Ovary (tissue), 9 donors: ENCODE results near the gene SLC12A3. TPM values are rescaled to one million over a fixed set of nuclear protein-coding genes. Genes with fewer than 3 reads are reported as not detected.

Experiments used
- DNase-seq, 5 donors: peaks; one replicate each; pipeline ENCODE4 v3.0.0-alpha.2; 2019 to 2020
- H3K27ac ChIP-seq, 2 donors: fragments of 200-600 bp; one replicate each; pipeline versions ENCODE4 v1.5.1 to v1.8.0; 2019 to 2022
- H3K27me3 ChIP-seq: fragments of 200-600 bp; one replicate; pipeline ENCODE4 v1.8.0; 2022
- H3K36me3 ChIP-seq: fragments of 200-600 bp; sonication (generic); one replicate; pipeline ENCODE4 v1.5.1; 2019
- H3K4me1 ChIP-seq: one replicate; pipeline ENCODE4 v1.8.1; 2013; ENCODE audit warnings: mild to moderate bottlenecking, moderate library complexity; ENCODE audit not compliant: insufficient read depth
- H3K4me3 ChIP-seq: fragments of 200-600 bp; sonication (generic); one replicate; pipeline ENCODE4 v1.5.1; 2017
- H3K9me3 ChIP-seq, 2 donors: fragments of 200-600 bp in 1 of 2; sonication (generic) in 1 of 2; one replicate each; pipeline versions ENCODE4 v1.5.1 to v1.8.1; 2013 to 2019; ENCODE audit warnings: mild to moderate bottlenecking in 1 of 2, moderate library complexity in 1 of 2
- CTCF ChIP-seq, 3 donors: fragments of 450-650 bp in 2 of 3; fragments of 200-600 bp in 1 of 3; IDR thresholded peaks; one replicate each; pipeline versions ENCODE4 v1.5.1 to v1.8.0; 2016 to 2022; ENCODE audit warnings: antibody characterized with exemption in 3 of 3, mild to moderate bottlenecking in 1 of 3
- EP300 ChIP-seq: sonication (generic); formaldehyde crosslinking; IDR thresholded peaks from one replicate; pipeline ENCODE4 v1.6.1; 2017; ENCODE audit warnings: antibody characterized with exemption
- POLR2A ChIP-seq: fragments of 450-650 bp; IDR thresholded peaks from one replicate; pipeline ENCODE4 v1.6.1; 2017; ENCODE audit warnings: antibody characterized with exemption, mild to moderate bottlenecking, moderate library complexity
- WGBS, 3 donors: extraction: QIAGEN DNeasy Blood & Tissue Kit in 1 of 3; methylation state at CpG; one replicate each; pipeline versions ENCODE4 v1.1.5 to v1.1.7; 2013 to 2017; 5-methylcytosine and 5-hydroxymethylcytosine counted together
- intact Hi-C, 4 donors: fragments of 100-400 bp; cut with DNase I; formaldehyde crosslinking; loops; one replicate each; pipeline versions ENCODE4 v1.11.0 to v1.15.1; 2022 to 2023
- polyA plus RNA-seq, 2 donors: library from polyadenylated mRNA; stranded (reverse); fragments of 200-250 nt in 1 of 2; fragments of 350-450 nt in 1 of 2; fragmentation: Illumina TruSeq in 1 of 2; extraction: RNeasy Lipid Tissue Mini Kit (QIAGEN cat#74804) in 1 of 2; gene quantifications; one replicate each; pipeline ENCODE4 v1.2.3, GENCODE V29; 2013 to 2014
- total RNA-seq, 7 donors: library from RNA; depleted of rRNA in 2 of 7; stranded (reverse); fragments of >200 nt in 2 of 7; fragmentation: NEBNext Ultra II Directional in 3 of 7; extraction: Animal tissue kit (Norgen Biotek cat#: 25700) in 3 of 7; gene quantifications; one replicate each; pipeline versions ENCODE4 v1.1.0 to v1.2.4, GENCODE V29; 2016 to 2023
- donor health status: DM: no; HTN: no; CAD: no; lungs with moderate emphysema.
- donor health status: DM: no; HTN: no; CAD: no.
- donor health status: Bipolar disorder and iron deficiency.
- donor health status: DM: yes; HTN: yes; CAD: no.
- donor health status: DM: no; HTN: no; CAD: no.
- donor health status: DM: yes; HTN: yes; CAD: no.

SLC12A3 gene
- total and polyA plus RNA-seq, 9 donors = 0.04 to 0.37 TPM; not detected in 7

GRCh38 chr16:56849690-56850680 lies 15.0 kb upstream of the SLC12A3 start:
- intact Hi-C loops = loop anchor here in 2 of 4 donors (5.0 to 10.0 kb wide), 2 partner anchors 82 to 95 kb away; partner anchors contain the start of gene HERPUD1 (in 1 of the 2)
- DNase-seq = peak in 1 of 5 donors; percentile 34

GRCh38 chr16:56851671-56852400 lies 13.2 kb upstream of the SLC12A3 start:
- H3K27ac ChIP-seq = no peak overlapping the region
- no peaks in the 10 kb centered on the region for H3K27me3 ChIP-seq
- H3K9me3 ChIP-seq = no peaks in the 10 kb centered on the region
- peak in 1 of 5 donors; percentile 35 for DNase-seq
- peaks cover 16% of the 10 kb centered on the region for H3K4me1 ChIP-seq
- H3K4me3 ChIP-seq = no peak overlapping the region
- WGBS, 3 donors = 56 to 70% (median 59%) methylated on average over 8 of the region's 8 CpGs
- TF ChIP-seq POLR2A = no peak
- no peak for TF ChIP-seq EP300
- no peak for TF ChIP-seq CTCF (IDR thresholded peaks at IDR 0.05)
- intact Hi-C loops = loop anchor here in 2 of 4 donors (5.0 to 10.0 kb wide), 2 partner anchors 80 to 93 kb away; partner anchors contain the start of gene HERPUD1 (in 1 of the 2)
- H3K36me3 ChIP-seq = no peaks in the 10 kb centered on the region

More at GRCh38 chr16:56849690-56850680, 15.0 kb upstream of the SLC12A3 start:
- Histone ChIP-seq H3K9me3 (no peaks in the 10 kb centered on the region), H3K4me1 (peaks cover 17% of the 10 kb centered on the region), H3K36me3 (no peaks in the 10 kb centered on the region), H3K27me3 (no peaks in the 10 kb centered on the region), H3K27ac (peak overlapping the region; percentile 44 to 51), H3K4me3 (no peak overlapping the region)
- WGBS, 3 donors = 33 to 51% (median 39%) methylated on average over 11 of the region's 11 CpGs
- no peak for TF ChIP-seq EP300
- TF ChIP-seq POLR2A = no peak
- TF ChIP-seq CTCF (IDR thresholded peaks at IDR 0.05) = no peak

GRCh38 chr16:56852401-56852730 lies 12.6 kb upstream of the SLC12A3 start:
- WGBS, 3 donors = 75 to 85% (median 78%) methylated on average over 3 of the region's 3 CpGs
- Histone ChIP-seq H3K27me3 (no peaks in the 10 kb centered on the region), H3K4me3 (no peak overlapping the region), H3K4me1 (peaks cover 15% of the 10 kb centered on the region), H3K36me3 (no peaks in the 10 kb centered on the region), H3K27ac (no peak overlapping the region), H3K9me3 (no peaks in the 10 kb centered on the region)
- intact Hi-C loops = loop anchor here in 2 of 4 donors (5.0 to 10.0 kb wide), 2 partner anchors 80 to 92 kb away; partner anchors contain the start of gene HERPUD1 (in 1 of the 2)
- TF ChIP-seq EP300 = no peak
- no peak for TF ChIP-seq POLR2A
- TF ChIP-seq CTCF (IDR thresholded peaks at IDR 0.05) = no peak
- no peak for DNase-seq

GRCh38 chr16:56852968-56853367 lies 12.0 kb upstream of the SLC12A3 start:
- no peaks in the 10 kb centered on the region for H3K27me3 ChIP-seq
- no peak overlapping the region for H3K4me3 ChIP-seq
- intact Hi-C loops = loop anchor here in 2 of 4 donors (5.0 to 10.0 kb wide), 2 partner anchors 79 to 92 kb away; partner anchors contain the start of gene HERPUD1 (in 1 of the 2)
- 96 to 97% (median 97%) methylated on average over 11 of the region's 11 CpGs for WGBS, 3 donors
- peaks cover 15% of the 10 kb centered on the region for H3K4me1 ChIP-seq
- H3K36me3 ChIP-seq = no peaks in the 10 kb centered on the region
- peak in 1 of 5 donors; percentile 24 for DNase-seq
- no peaks in the 10 kb centered on the region for H3K9me3 ChIP-seq
- no peak overlapping the region for H3K27ac ChIP-seq
- TF ChIP-seq POLR2A = no peak
- no peak for TF ChIP-seq EP300
- no peak for TF ChIP-seq CTCF (IDR thresholded peaks at IDR 0.05)
